Effector memory CD4-positive, alpha-beta T cell (primary cell): ENCODE measurements around the gene KRT72.
"Not testable (repeated sequence)": the region's sequence is repeated elsewhere in the genome, so short reads cannot be mapped to it uniquely, and the experiment has no call there.

Experiments
- DNase-seq, 3 donors: peaks; one replicate each; pipeline ENCODE4 v3.0.0-alpha.2; 2020
- H3K27ac ChIP-seq: 2 replicates; pipeline ENCODE4 v1.7.0; 2013; ENCODE audit warnings: mild to moderate bottlenecking, low read length, moderate library complexity; ENCODE audit not compliant: insufficient read depth, poor library complexity, severe bottlenecking
- H3K27me3 ChIP-seq: replicated peaks from 2 replicates; pipeline ENCODE4 v1.7.0; 2013; ENCODE audit warnings: mild to moderate bottlenecking, low read length; ENCODE audit not compliant: insufficient read depth, control insufficient read depth, poor library complexity, severe bottlenecking
- H3K36me3 ChIP-seq: 2 replicates; pipeline ENCODE4 v1.7.0; 2013; ENCODE audit warnings: mild to moderate bottlenecking, low read length, moderate library complexity; ENCODE audit not compliant: control insufficient read depth, insufficient read depth
- H3K4me1 ChIP-seq: 2 replicates; pipeline ENCODE4 v1.7.0; 2013; ENCODE audit warnings: low read length, mild to moderate bottlenecking; ENCODE audit not compliant: control insufficient read depth, insufficient read depth, poor library complexity, severe bottlenecking
- H3K4me3 ChIP-seq: 2 replicates; pipeline ENCODE4 v1.7.0; 2013; ENCODE audit warnings: low read length, low read depth, mild to moderate bottlenecking; ENCODE audit not compliant: insufficient read depth, poor library complexity, severe bottlenecking
- H3K9me3 ChIP-seq: 2 replicates; pipeline ENCODE4 v1.7.0; 2013; ENCODE audit warnings: mild to moderate bottlenecking, low read length, moderate library complexity; ENCODE audit not compliant: control insufficient read depth

The KRT72 gene

DNA sequence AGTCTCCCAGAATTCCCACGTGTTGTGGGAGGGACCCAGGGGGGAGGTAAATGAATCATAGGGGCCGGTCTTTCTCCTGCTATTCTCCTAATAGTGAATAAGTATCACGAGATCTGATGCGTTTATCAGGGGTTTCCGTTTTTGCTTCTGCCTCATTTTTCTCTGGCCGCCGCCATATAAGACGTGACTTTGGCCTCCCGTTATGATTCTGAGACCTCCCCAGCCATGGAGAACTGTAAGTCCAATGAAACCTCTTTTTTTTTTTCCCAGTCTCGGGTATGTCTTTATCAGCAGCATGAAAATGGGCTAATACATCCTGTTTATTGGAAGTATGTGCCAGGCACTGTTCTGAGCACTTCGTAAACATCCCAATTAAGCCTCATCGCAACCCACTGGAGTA is 788 bp downstream of the KRT72 start:
- Histone ChIP-seq H3K36me3 (no peaks in the 10 kb centered on the region), H3K9me3 (no peaks in the 10 kb centered on the region), H3K27ac (no peak overlapping the region), H3K4me3 (no peak overlapping the region), H3K4me1 (no peaks in the 10 kb centered on the region), H3K27me3 (no peaks in the 10 kb centered on the region)
- no peak for DNase-seq

DNA sequence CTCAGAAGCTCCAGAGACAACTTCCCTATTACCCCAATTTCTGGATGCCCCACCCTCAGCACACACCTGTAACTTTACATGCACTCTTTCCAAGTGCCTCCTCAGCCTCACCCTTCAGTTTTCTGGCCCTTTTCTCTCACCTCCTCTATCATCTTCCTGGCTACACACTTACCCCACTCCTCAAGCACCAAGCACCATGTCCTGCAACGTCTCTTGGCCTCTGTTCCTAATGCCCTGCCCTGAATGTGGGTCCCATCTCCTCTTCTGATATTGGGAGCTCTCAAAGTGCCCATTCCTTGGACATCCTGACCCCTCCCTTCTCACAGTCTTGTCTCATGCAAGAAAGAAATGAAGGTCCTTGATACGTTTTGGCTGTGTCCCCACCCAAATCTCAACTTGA is 1.2 kb downstream of the KRT72 start:
- Histone ChIP-seq H3K4me1 (no peaks in the 10 kb centered on the region), H3K27ac (no peak overlapping the region), H3K4me3 (no peak overlapping the region), H3K9me3 (no peaks in the 10 kb centered on the region), H3K36me3 (no peaks in the 10 kb centered on the region), H3K27me3 (no peaks in the 10 kb centered on the region)
- DNase-seq, result no peak

DNA sequence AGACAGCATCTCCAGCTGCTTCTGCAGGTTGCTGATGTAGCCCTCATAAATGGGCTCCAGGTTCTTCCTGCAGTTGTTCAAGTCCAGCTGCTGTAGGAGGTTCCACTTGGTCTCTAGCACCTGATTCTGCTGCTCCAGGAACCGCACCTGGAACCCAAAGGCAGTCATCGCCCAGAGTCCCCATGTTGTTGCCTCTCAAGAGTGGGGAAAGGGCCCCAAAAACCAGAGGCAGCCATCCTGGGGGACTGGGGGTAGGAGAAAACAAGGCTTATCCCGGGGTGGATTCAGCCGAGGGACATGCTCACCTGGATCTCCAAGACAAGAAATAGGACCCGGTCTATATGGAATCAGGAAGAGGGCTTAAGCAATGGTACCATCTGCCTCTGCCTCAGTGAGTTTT is 2.3 kb downstream of the KRT72 start:
- H3K27me3 ChIP-seq, result no peaks in the 10 kb centered on the region
- H3K36me3 ChIP-seq, result no peaks in the 10 kb centered on the region
- H3K4me1 ChIP-seq, result no peaks in the 10 kb centered on the region
- no peak overlapping the region for H3K4me3 ChIP-seq
- no peaks in the 10 kb centered on the region for H3K9me3 ChIP-seq
- no peak overlapping the region for H3K27ac ChIP-seq
- DNase-seq, result no peak

DNA sequence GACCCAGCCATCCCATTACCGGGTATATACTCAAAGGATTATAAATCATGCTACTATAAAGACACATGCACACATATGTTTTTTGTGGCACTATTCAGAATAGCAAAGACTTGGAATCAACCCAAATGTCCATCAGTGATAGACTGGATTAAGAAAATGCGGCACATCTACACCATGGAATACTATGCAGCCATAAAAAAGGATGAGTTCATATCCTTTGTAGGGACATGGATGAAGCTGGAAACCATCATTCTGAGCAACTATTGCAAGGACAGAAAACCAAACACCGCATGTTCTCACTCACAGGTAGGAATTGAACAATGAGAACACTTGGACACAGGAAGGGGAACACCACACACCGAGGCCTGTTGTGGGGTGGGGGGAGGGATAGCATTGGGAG is 7.0 kb downstream of the KRT72 start:
- not testable (repeated sequence) for H3K36me3 ChIP-seq, H3K9me3 ChIP-seq, H3K27me3 ChIP-seq, H3K4me3 ChIP-seq, H3K27ac ChIP-seq, DNase-seq, H3K4me1 ChIP-seq

DNA sequence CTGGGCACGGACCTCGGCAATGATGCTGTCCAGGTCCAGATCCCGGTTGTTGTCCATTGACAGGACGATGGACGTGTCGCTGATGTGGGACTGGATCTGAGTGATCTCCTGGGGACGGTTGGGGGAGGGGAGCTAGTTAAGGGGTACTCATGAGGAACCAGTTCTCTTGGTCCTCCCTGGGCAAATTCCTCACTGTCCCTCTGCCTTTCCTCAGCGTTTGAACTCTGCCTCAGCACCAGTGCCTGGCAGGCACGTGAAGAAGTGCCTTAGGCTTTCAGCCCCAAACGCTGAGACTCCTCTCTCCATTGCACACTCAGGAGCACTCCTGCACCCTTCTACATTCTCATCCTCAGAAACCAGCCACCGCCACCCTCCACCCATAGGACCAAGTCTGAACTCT is 9.7 kb downstream of the KRT72 start:
- H3K36me3 ChIP-seq, result no peaks in the 10 kb centered on the region

DNA sequence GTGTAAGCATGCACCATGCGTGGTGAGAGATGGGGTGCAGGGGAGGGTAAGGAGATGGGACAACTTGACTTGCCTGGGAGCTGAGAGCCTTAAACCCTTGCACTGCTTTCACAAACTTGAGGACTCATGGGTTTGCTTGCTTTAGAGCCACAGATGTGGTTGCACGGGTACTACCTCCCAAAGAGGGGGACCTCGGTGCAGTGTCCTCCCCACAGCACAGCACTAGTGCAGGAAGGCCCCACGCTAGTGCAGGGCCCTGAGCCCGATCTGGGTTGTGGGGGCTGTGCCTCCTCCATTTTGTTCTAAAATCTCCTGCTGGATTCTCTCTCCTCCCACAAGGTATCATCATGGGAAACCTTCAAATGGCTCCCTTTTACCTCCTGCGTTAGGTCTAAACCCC is 11.2 kb downstream of the KRT72 start:
- Histone ChIP-seq H3K27ac (no peak overlapping the region), H3K27me3 (no peaks in the 10 kb centered on the region), H3K4me1 (peaks cover 13% of the 10 kb centered on the region), H3K9me3 (no peaks in the 10 kb centered on the region), H3K36me3 (no peaks in the 10 kb centered on the region), H3K4me3 (no peak overlapping the region)
- DNase-seq, result no peak

More for the DNA sequence above, 9.7 kb downstream of the KRT72 start:
- Histone ChIP-seq H3K27me3 (no peaks in the 10 kb centered on the region), H3K9me3 (no peaks in the 10 kb centered on the region), H3K4me3 (no peak overlapping the region), H3K27ac (no peak overlapping the region), H3K4me1 (peaks cover 4% of the 10 kb centered on the region)
- DNase-seq, result no peak

DNA sequence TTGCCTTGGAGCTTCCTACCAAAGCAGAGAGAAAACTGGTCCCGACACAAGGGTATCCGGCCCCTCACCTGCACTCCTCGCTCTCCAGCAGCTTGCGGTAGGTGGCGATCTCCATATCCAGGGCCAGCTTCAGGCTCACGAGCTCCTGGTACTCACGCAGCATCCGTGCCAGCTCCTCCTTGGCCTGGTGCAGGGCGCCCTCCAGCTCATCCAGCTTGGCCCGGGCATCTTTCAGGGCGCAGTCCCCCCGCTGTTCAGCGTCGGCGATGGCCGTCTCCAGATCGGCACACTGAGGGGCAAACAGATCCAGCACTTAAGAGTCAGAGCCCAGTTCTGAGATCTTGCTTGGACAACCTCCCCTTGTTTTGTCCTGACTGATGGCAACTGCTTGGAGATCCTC is 13.7 kb downstream of the KRT72 start:
- DNase-seq, result no peak

DNA sequence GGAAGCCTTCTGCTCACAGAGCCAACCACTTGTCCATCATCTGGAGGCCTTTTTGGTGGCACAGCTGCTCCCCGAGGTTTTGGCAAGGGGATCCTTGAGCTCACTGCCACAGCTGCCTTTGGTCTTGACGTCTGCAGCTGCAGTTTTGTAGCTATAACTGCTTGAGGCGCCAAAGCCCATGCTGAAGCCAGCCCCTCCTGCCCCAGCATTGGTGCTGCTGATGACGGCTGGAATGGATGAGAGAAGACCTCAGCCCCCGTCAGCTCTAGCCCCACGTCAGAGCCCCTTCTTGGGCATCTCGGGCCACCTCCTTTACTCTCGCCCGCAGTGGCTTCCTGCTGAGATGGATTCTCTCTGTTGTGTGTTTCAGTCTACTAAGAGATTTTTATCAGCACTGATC is 15.3 kb downstream of the KRT72 start:
- no peaks in the 10 kb centered on the region for H3K27me3 ChIP-seq
- no peaks in the 10 kb centered on the region for H3K9me3 ChIP-seq
- H3K4me1 ChIP-seq, result peaks cover 13% of the 10 kb centered on the region
- H3K27ac ChIP-seq, result no peak overlapping the region
- H3K4me3 ChIP-seq, result no peak overlapping the region
- H3K36me3 ChIP-seq, result no peaks in the 10 kb centered on the region
- DNase-seq, result peak; percentile 17 to 43 (median 24)

More for the DNA sequence above, 13.7 kb downstream of the KRT72 start:
- H3K4me1 ChIP-seq, result peaks cover 13% of the 10 kb centered on the region
- no peak overlapping the region for H3K27ac ChIP-seq
- H3K27me3 ChIP-seq, result no peaks in the 10 kb centered on the region
- no peaks in the 10 kb centered on the region for H3K36me3 ChIP-seq
- no peaks in the 10 kb centered on the region for H3K9me3 ChIP-seq
- H3K4me3 ChIP-seq, result no peak overlapping the region

DNA sequence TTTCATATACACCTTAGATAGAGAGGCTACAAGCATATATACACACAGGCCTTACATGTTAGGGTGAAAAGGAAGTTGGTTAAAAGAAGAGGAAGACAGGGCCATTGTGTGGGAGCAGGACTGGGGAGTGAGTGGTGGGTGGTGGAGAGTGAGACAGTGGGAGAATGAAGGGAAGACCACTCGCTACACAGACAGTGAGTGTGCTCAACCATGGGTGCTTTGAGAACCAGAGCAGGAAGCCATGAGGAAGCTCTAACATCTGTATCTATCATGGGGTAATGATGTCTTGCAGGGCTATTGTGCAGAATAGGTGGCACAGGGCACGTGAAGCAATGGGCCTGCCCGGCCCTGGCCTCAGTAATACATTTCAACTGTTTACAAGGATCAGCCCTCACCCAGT is 16.2 kb downstream of the KRT72 start:
- H3K27me3 ChIP-seq, result no peaks in the 10 kb centered on the region
- H3K27ac ChIP-seq, result no peak overlapping the region
- DNase-seq, result no peak
- H3K36me3 ChIP-seq, result no peaks in the 10 kb centered on the region
- peaks cover 13% of the 10 kb centered on the region for H3K4me1 ChIP-seq
- H3K4me3 ChIP-seq, result no peak overlapping the region
- H3K9me3 ChIP-seq, result no peaks in the 10 kb centered on the region

DNA sequence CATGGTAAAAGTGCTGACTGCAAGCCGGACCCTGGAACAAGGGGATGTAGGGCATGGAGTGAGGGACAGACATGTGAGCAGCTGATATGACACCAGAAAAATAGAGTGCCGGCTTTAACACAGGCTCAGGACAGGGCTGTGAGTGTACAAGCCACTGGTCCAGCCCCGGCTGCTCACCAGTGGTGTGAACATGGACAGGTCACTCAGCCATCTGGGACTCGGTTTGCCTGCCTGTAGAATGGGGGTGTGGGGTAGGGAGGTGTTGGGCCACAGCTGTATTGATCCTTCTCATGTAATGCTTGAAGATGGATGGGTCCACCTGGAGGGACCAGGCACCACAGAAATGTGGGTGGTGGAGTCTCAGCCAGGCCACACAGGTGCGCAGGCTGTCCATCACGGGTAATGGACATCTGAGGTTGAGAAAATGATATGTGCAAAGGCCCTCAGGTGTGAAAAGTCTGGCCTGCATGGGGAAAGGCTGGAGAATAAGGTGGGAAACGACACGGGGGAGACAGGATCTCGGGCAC is 17.0 kb downstream of the KRT72 start:
- H3K27ac ChIP-seq, result no peak overlapping the region
- no peak overlapping the region for H3K4me3 ChIP-seq
- H3K27me3 ChIP-seq, result no peaks in the 10 kb centered on the region
- H3K9me3 ChIP-seq, result no peaks in the 10 kb centered on the region
- peaks cover 13% of the 10 kb centered on the region for H3K4me1 ChIP-seq
- H3K36me3 ChIP-seq, result no peaks in the 10 kb centered on the region
- DNase-seq, result no peak
